Uterus (tissue), 4 donors: ENCODE data around the gene LCE4A. TPM values are rescaled to one million over a fixed set of nuclear protein-coding genes. Genes with fewer than 3 reads are reported as not detected.

Experiments used
- DNase-seq, 2 donors: peaks; one replicate each; pipeline ENCODE4 v3.0.0-alpha.2; 2019 to 2020
- H3K27ac ChIP-seq, 2 donors: fragments of 200-600 bp; sonication (generic); 1 replicate in 1 of 2; 2 replicates in 1 of 2; pipeline ENCODE4 v1.5.1; 2016 to 2018
- H3K27me3 ChIP-seq, 2 donors: fragments of 200-600 bp; sonication (generic); one replicate each; pipeline ENCODE4 v1.5.1; 2018 to 2019; ENCODE audit warnings: control low read depth in 1 of 2
- H3K36me3 ChIP-seq, 2 donors: fragments of 200-600 bp; sonication (generic); one replicate each; pipeline ENCODE4 v1.5.1; 2019; ENCODE audit warnings: control low read depth in 1 of 2
- H3K4me1 ChIP-seq, 2 donors: fragments of 200-600 bp; sonication (generic); one replicate each; pipeline ENCODE4 v1.5.1; 2018 to 2019; ENCODE audit warnings: control low read depth in 1 of 2
- H3K4me3 ChIP-seq, 2 donors: fragments of 200-600 bp; sonication (generic); 1 replicate in 1 of 2; 2 replicates in 1 of 2; pipeline ENCODE4 v1.5.1; 2018 to 2019; ENCODE audit warnings: mild to moderate bottlenecking in 1 of 2
- H3K9me3 ChIP-seq, 2 donors: fragments of 200-600 bp; sonication (generic); one replicate each; pipeline ENCODE4 v1.5.1; 2019; ENCODE audit warnings: control low read depth in 1 of 2
- CTCF ChIP-seq, 4 experiments: fragments of 200-600 bp in 2 of 4; fragments of 450-650 bp in 2 of 4; sonication (generic) in 2 of 4; IDR thresholded peaks; one replicate each; pipeline ENCODE4 v1.5.1; 2016 to 2019; ENCODE audit warnings: antibody characterized with exemption in 4 of 4, mild to moderate bottlenecking in 2 of 4, moderate library complexity in 1 of 4
- POLR2A ChIP-seq, 2 donors: fragments of 450-650 bp; IDR thresholded peaks; one replicate each; pipeline ENCODE4 v1.6.1; 2016; ENCODE audit warnings: antibody characterized with exemption in 2 of 2, mild to moderate bottlenecking in 1 of 2, moderate library complexity in 1 of 2
- intact Hi-C: fragments of 100-400 bp; cut with DNase I; formaldehyde crosslinking; loops from one replicate; pipeline ENCODE4 v1.15.1; 2023; ENCODE audit warnings: low total_unique reads
- total RNA-seq, 4 donors: library from RNA; depleted of rRNA in 3 of 4; stranded (reverse); fragments of >200 nt in 3 of 4; gene quantifications; one replicate each; pipeline versions ENCODE4 v1.1.0 to v1.2.4, GENCODE V29; 2014 to 2023
- donor health status: DM: yes; HTN: yes; CAD: no.

The LCE4A gene
- total RNA-seq, 4 donors from 2014 or later: not detected

- no peak overlapping the region for H3K4me3 ChIP-seq
- no peak overlapping the region for H3K27ac ChIP-seq
- no peaks in the 10 kb centered on the region for H3K9me3 ChIP-seq
- no peaks in the 10 kb centered on the region for H3K4me1 ChIP-seq
- intact Hi-C loops: no loop called here
- no peaks in the 10 kb centered on the region for H3K36me3 ChIP-seq
- H3K27me3 ChIP-seq: no peaks in the 10 kb centered on the region
- TF ChIP-seq CTCF (IDR thresholded peaks at IDR 0.05) (no peak), POLR2A (IDR thresholded peaks at IDR 0.05) (no peak)
- no peak for DNase-seq
These were observed 30.0 kb downstream of the LCE4A start for GRCh38 chr1:152737997-152738396.

- no peak for DNase-seq
- Histone ChIP-seq H3K9me3 (no peaks in the 10 kb centered on the region), H3K4me1 (no peaks in the 10 kb centered on the region), H3K36me3 (no peaks in the 10 kb centered on the region), H3K27me3 (no peaks in the 10 kb centered on the region), H3K27ac (no peak overlapping the region), H3K4me3 (no peak overlapping the region)
- TF ChIP-seq CTCF (IDR thresholded peaks at IDR 0.05) (no peak), POLR2A (IDR thresholded peaks at IDR 0.05) (no peak)
- intact Hi-C loops: no loop called here
These were observed 31.9 kb downstream of the LCE4A start for GRCh38 chr1:152739841-152740240.

- intact Hi-C loops: no loop called here
- Histone ChIP-seq H3K4me3 (no peak overlapping the region), H3K27ac (no peak overlapping the region), H3K4me1 (no peaks in the 10 kb centered on the region), H3K36me3 (no peaks in the 10 kb centered on the region), H3K27me3 (no peaks in the 10 kb centered on the region), H3K9me3 (no peaks in the 10 kb centered on the region)
- no peak for DNase-seq
- TF ChIP-seq POLR2A (IDR thresholded peaks at IDR 0.05): no peak
- no peak for TF ChIP-seq CTCF (IDR thresholded peaks at IDR 0.05)
These were observed 33.7 kb downstream of the LCE4A start for GRCh38 chr1:152741656-152742055.

GRCh38 chr1:152743371-152744145, 35.6 kb downstream of the LCE4A start:
- intact Hi-C loops: no loop called here
- Histone ChIP-seq H3K4me1 (no peaks in the 10 kb centered on the region), H3K36me3 (no peaks in the 10 kb centered on the region), H3K4me3 (no peak overlapping the region), H3K27ac (no peak overlapping the region), H3K9me3 (no peaks in the 10 kb centered on the region), H3K27me3 (no peaks in the 10 kb centered on the region)
- DNase-seq: no peak
- TF ChIP-seq CTCF (IDR thresholded peaks at IDR 0.05): no peak
- TF ChIP-seq POLR2A (IDR thresholded peaks at IDR 0.05): no peak

GRCh38 chr1:152745289-152745704, 37.3 kb downstream of the LCE4A start:
- intact Hi-C loops: no loop called here
- DNase-seq: no peak
- TF ChIP-seq POLR2A (IDR thresholded peaks at IDR 0.05) (no peak), CTCF (IDR thresholded peaks at IDR 0.05) (no peak)
- H3K36me3 ChIP-seq: no peaks in the 10 kb centered on the region
- no peaks in the 10 kb centered on the region for H3K4me1 ChIP-seq
- H3K9me3 ChIP-seq: no peaks in the 10 kb centered on the region
- no peak overlapping the region for H3K4me3 ChIP-seq
- no peaks in the 10 kb centered on the region for H3K27me3 ChIP-seq
- H3K27ac ChIP-seq: no peak overlapping the region
